CD4-positive, alpha-beta memory T cell (primary cell): ENCODE measurements around the gene AKT1. TPM values are rescaled to one million over a fixed set of nuclear protein-coding genes. Genes with fewer than 3 reads are reported as not detected.

Experiments used
- CTCF ChIA-PET: fragments of 350-600 bp; sonication (Branson Sonifier 250); formaldehyde crosslinking; loops from one replicate; lab custom pipeline; 2021; ENCODE audit warnings: inconsistent platforms; ENCODE audit not compliant: partially characterized antibody; lab: Charles Lee
- POLR2A ChIA-PET: fragments of 350-600 bp; sonication (Branson Sonifier 250); formaldehyde crosslinking; loops from one replicate; lab custom pipeline; 2021; ENCODE audit not compliant: partially characterized antibody; lab: Charles Lee
- DNase-seq, 5 donors: peaks; one replicate each; pipeline versions ENCODE4 v3.0.0 to v3.0.0-alpha.2; 2020 to 2022; ENCODE audit warnings: mixed read lengths in 1 of 5
- H3K27ac ChIP-seq: one replicate; pipeline ENCODE4 v1.7.0; 2013; ENCODE audit warnings: low read depth, low read length
- H3K27me3 ChIP-seq: 2 replicates; pipeline ENCODE4 v1.7.0; 2013; ENCODE audit warnings: mild to moderate bottlenecking, low read length, moderate library complexity; ENCODE audit not compliant: insufficient read depth
- H3K36me3 ChIP-seq: 2 replicates; pipeline ENCODE4 v1.7.0; 2013; ENCODE audit warnings: mild to moderate bottlenecking, low read length, moderate library complexity; ENCODE audit not compliant: insufficient read depth
- H3K4me1 ChIP-seq: 2 replicates; pipeline ENCODE4 v1.7.0; 2013; ENCODE audit warnings: mild to moderate bottlenecking, low read length, moderate library complexity; ENCODE audit not compliant: insufficient read depth
- H3K4me3 ChIP-seq, 2 donors: one replicate each; pipeline ENCODE4 v1.7.0; 2013; ENCODE audit warnings: low read length in 2 of 2, mild to moderate bottlenecking in 1 of 2
- H3K9me3 ChIP-seq, 2 donors: one replicate each; pipeline ENCODE4 v1.7.0; 2013; ENCODE audit warnings: low read length in 2 of 2, control low read depth in 1 of 2; ENCODE audit not compliant: control insufficient read depth in 1 of 2
- H3K27ac Mint-ChIP-seq, 7 donors: one replicate each; pipeline ENCODE4 v1.8.0; 2020 to 2021; ENCODE audit warnings: mixed read lengths in 7 of 7, mild to moderate bottlenecking in 6 of 7, inconsistent platforms in 3 of 7, moderate library complexity in 3 of 7
- H3K27me3 Mint-ChIP-seq, 2 donors: one replicate each; pipeline ENCODE4 v1.8.0; 2020 to 2021; ENCODE audit warnings: mixed read lengths in 2 of 2
- H3K36me3 Mint-ChIP-seq, 2 donors: one replicate each; pipeline ENCODE4 v1.8.0; 2020 to 2021; ENCODE audit warnings: mixed read lengths in 2 of 2, inconsistent platforms in 1 of 2, mild to moderate bottlenecking in 1 of 2
- H3K4me1 Mint-ChIP-seq, 4 donors: one replicate each; pipeline ENCODE4 v1.8.0; 2020 to 2021; ENCODE audit warnings: mixed read lengths in 4 of 4, mild to moderate bottlenecking in 1 of 4
- H3K4me3 Mint-ChIP-seq, 8 donors: one replicate each; pipeline ENCODE4 v1.8.0; 2020 to 2021; ENCODE audit warnings: mixed read lengths in 8 of 8, mild to moderate bottlenecking in 7 of 8, moderate library complexity in 6 of 8, inconsistent platforms in 3 of 8
- H3K9me3 Mint-ChIP-seq, 8 donors: one replicate each; pipeline ENCODE4 v1.8.0; 2020 to 2021; ENCODE audit warnings: mixed read lengths in 8 of 8, mild to moderate bottlenecking in 5 of 8, inconsistent platforms in 3 of 8, moderate library complexity in 1 of 8
- intact Hi-C: fragments of 100-400 bp; cut with micrococcal nuclease; formaldehyde crosslinking; loops from one replicate; pipeline ENCODE4 v1.15.1; 2023
- polyA plus RNA-seq, 2 donors: library from polyadenylated mRNA; unstranded; fragments of 300-500 nt; fragmentation: Illumina TruSeq; gene quantifications; one replicate each; pipeline ENCODE4 v1.2.3, GENCODE V29; 2021
- total RNA-seq, 2 experiments: library from RNA; stranded (reverse); gene quantifications; one replicate each; pipeline ENCODE4 v1.2.3, GENCODE V29; 2021

AKT1 gene
- total and polyA plus RNA-seq, 4 experiments from 2014 or later = 5.3 to 90.5 (median 56.1) TPM

DNA sequence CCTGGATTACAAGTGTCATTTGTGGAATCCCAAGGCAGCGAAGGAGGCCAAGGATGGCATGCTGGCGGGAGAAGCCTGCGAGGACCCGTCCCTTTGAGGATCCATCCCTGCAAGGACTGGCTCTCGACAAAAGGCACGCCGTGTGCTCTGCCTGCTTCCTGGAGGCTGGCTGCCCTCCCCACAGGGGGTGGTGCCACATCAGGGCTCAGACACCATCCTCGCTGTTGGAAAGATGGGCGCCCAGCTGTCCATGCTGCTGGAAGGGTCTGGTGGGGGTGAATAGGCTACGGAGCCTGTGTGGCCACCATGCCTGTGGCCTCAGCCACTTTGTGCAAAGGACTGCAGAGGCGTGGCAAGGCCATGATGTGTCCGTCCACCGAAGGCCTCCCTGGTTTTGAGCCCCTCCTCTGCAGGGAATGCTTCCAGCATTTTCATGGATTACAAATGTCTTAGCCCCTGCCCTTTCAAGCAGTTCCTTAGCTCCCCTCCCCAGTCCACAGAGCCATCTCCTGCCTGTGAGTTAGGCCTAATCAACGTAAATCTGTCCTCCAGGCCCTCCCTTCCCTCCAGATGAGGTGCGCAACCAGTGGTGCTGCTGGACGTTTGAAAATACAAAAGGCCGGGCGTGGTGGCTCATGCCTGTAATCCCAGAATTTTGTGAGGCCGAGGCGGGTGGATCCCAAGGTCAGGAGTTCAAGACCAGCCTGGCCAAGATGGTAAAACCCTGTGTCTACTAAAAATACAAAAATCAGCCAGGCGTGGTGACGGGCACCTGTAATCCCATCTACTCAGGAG is 27.5 kb upstream of the AKT1 start:
- H3K9me3 Mint-ChIP-seq = peaks cover 0 to 5% (median 0%) of the 10 kb centered on the region in 8 donors
- no peak overlapping the region for H3K27ac Mint-ChIP-seq
- CTCF ChIA-PET = no interaction called here
- peaks cover 20% of the 10 kb centered on the region for H3K4me1 ChIP-seq
- no peak overlapping the region for H3K4me3 ChIP-seq
- H3K27ac ChIP-seq = no peak overlapping the region
- no peaks in the 10 kb centered on the region for H3K36me3 ChIP-seq
- DNase-seq = no peak
- H3K4me3 Mint-ChIP-seq = no peak overlapping the region
- H3K4me1 Mint-ChIP-seq = peaks cover 14 to 35% (median 24%) of the 10 kb centered on the region in 4 donors
- intact Hi-C loops = no loop called here
- H3K27me3 ChIP-seq = no peaks in the 10 kb centered on the region
- H3K9me3 ChIP-seq = no peaks in the 10 kb centered on the region
- H3K27me3 Mint-ChIP-seq = peaks cover 2 to 7% of the 10 kb centered on the region in 2 donors
- POLR2A ChIA-PET = interaction anchor here (1.1 kb wide), 1 partner anchor 22 kb away, joined by 3 read pairs; the partner anchor contains the start of gene ZBTB42
- peaks cover 0 to 3% of the 10 kb centered on the region in 2 donors for H3K36me3 Mint-ChIP-seq

DNA sequence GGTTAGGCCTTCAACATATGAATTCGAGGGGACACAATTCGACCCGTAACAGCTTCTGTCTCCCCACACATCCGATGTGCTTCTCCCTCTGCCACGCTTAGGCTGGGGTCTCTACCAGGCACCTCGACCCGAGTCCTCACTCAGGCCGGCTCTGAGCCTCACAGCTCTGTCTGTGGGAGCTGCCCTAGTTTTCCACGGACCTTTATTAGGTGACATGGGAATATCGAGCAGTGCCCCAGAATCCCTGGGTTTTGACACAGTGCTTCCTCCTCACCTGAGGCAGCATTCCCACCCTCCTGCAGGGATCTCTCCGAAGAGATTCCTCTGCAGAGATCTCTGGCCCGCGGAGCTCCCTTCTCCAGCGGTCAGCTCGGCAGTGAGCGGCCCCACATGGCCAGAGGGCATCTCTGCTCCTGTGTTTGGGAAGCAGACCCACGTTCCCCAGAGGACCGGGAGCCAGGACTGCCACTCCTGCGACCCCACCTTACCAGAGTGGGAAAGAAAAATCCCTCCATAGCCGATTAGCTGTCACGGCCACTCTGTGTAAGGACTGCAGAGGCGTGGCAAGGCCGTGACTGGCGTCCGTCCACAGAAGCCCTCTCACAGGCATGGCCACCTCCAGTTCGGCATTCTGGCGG is 26.5 kb upstream of the AKT1 start:
- Mint-ChIP-seq H3K36me3 (peaks cover 0 to 3% of the 10 kb centered on the region in 2 donors), H3K4me1 (peaks cover 13 to 28% (median 18%) of the 10 kb centered on the region in 4 donors), H3K4me3 (no peak overlapping the region), H3K27ac (no peak overlapping the region), H3K9me3 (peaks cover 0 to 5% (median 0%) of the 10 kb centered on the region in 8 donors), H3K27me3 (peaks cover 2 to 6% of the 10 kb centered on the region in 2 donors)
- Histone ChIP-seq H3K4me1 (peaks cover 12% of the 10 kb centered on the region), H3K9me3 (no peaks in the 10 kb centered on the region), H3K4me3 (no peak overlapping the region), H3K27me3 (no peaks in the 10 kb centered on the region), H3K27ac (no peak overlapping the region), H3K36me3 (no peaks in the 10 kb centered on the region)
- DNase-seq = no peak
- ChIA-PET CTCF (interaction anchor here (1.1 to 1.7 kb wide), 3 partner anchors 22 to 53 kb away, joined by 3 to 5 read pairs (median 4); partner anchors contain the start of gene ZBTB42), POLR2A (interaction anchor here (1.0 to 1.1 kb wide), 2 partner anchors 21 to 69 kb away, joined by 3 read pairs; partner anchors contain the start of genes SIVA1 and ZBTB42)
- intact Hi-C loops = no loop called here

DNA sequence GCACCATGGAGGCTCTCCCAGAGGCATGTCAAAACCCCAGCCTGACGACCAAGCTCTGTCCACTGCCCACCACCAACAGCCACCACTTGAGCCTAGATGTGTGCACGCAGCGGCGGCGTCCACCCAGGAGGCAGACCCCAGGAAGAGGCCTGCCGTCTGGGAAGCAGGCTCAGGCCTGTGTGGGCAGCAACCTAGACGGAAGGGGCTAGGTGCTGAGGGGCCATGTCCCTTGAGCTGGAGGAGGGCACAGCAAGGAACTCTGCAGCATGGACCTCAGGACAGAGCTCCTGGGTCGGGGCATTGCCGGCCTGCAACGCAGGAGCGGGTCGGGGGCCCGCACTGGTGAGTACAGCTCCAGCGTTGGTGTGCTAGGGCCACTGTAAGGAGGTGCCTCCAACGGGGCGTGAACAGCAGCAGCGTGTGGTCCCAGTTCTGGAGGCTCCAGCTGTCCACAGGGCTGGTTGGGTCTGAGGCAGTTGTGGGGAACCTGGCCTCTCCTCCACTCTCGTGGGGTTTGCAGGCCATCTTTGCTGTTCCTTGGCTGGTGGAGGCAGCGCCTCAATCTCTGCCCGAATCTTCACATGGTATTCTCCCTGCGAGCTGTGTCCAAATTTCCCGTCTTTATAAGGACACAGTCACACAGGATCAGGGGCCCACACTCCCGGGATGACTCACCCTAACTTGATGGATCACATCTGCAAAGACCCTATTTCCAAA is 25.8 kb upstream of the AKT1 start:
- Mint-ChIP-seq H3K4me1 (peaks cover 15 to 32% (median 21%) of the 10 kb centered on the region in 4 donors), H3K27me3 (peaks cover 2 to 5% of the 10 kb centered on the region in 2 donors), H3K36me3 (peaks cover 0 to 3% of the 10 kb centered on the region in 2 donors), H3K27ac (no peak overlapping the region), H3K9me3 (peaks cover 0 to 5% (median 0%) of the 10 kb centered on the region in 8 donors), H3K4me3 (no peak overlapping the region)
- Histone ChIP-seq H3K9me3 (no peaks in the 10 kb centered on the region), H3K4me1 (peaks cover 16% of the 10 kb centered on the region), H3K4me3 (no peak overlapping the region), H3K27ac (no peak overlapping the region), H3K36me3 (no peaks in the 10 kb centered on the region), H3K27me3 (no peaks in the 10 kb centered on the region)
- intact Hi-C loops = no loop called here
- CTCF ChIA-PET = interaction anchor here (0.7 to 1.7 kb wide), 4 partner anchors 21 to 69 kb away, joined by 3 to 5 read pairs (median 4); partner anchors contain the start of genes SIVA1 and ZBTB42
- POLR2A ChIA-PET = interaction anchor here (0.6 to 1.0 kb wide), 3 partner anchors 51 to 128 kb away, joined by 3 read pairs; partner anchors contain the start of gene SIVA1
- DNase-seq = no peak

DNA sequence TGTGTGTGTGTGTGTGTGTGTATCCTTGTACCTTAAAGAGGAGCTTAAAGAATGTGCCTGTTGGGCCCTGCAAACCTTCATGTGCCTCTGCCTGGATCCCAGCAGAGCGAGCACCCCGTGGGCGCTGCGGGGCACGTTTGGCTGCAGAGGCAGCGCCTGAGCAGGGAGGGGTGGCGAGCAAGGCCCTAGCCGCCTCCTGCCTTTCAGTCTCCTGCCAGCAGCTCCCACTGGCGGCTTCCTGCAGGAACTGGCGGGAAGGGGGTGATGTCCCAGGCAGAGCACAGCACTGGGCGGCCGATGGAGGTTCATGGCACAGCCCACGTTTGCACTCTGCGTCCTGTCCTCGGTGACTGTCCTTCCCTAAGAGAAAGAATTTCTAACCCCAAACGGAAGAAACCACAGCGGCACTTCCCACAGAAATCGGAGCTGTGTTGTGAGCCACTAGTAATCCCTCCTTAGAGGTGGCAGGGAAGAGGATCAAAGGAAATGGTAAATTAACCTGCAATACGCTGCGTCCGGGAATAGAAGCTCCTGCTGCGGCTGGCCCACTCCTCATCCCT is 25.2 kb upstream of the AKT1 start:
- intact Hi-C loops = no loop called here
- peaks cover 14 to 27% (median 21%) of the 10 kb centered on the region in 4 donors for H3K4me1 Mint-ChIP-seq
- H3K4me3 ChIP-seq = no peak overlapping the region
- DNase-seq = no peak
- no peaks in the 10 kb centered on the region for H3K27me3 ChIP-seq
- no peak overlapping the region for H3K27ac ChIP-seq
- CTCF ChIA-PET = interaction anchor here (0.7 to 1.7 kb wide), 4 partner anchors 21 to 68 kb away, joined by 3 to 6 read pairs (median 4); partner anchors contain the start of genes SIVA1 and ZBTB42
- POLR2A ChIA-PET = interaction anchor here (0.6 to 1.0 kb wide), 2 partner anchors 50 to 127 kb away, joined by 3 read pairs; no protein-coding TSS in a partner anchor
- H3K36me3 ChIP-seq = no peaks in the 10 kb centered on the region
- H3K36me3 Mint-ChIP-seq = peaks cover 0 to 2% of the 10 kb centered on the region in 2 donors
- H3K27me3 Mint-ChIP-seq = peaks cover 2 to 5% of the 10 kb centered on the region in 2 donors
- peak overlapping the region in 1 of 7 donors; percentile 57 for H3K27ac Mint-ChIP-seq
- H3K4me3 Mint-ChIP-seq = no peak overlapping the region
- peaks cover 15% of the 10 kb centered on the region for H3K4me1 ChIP-seq
- no peaks in the 10 kb centered on the region for H3K9me3 ChIP-seq
- H3K9me3 Mint-ChIP-seq = peaks cover 0 to 5% (median 0%) of the 10 kb centered on the region in 8 donors

DNA sequence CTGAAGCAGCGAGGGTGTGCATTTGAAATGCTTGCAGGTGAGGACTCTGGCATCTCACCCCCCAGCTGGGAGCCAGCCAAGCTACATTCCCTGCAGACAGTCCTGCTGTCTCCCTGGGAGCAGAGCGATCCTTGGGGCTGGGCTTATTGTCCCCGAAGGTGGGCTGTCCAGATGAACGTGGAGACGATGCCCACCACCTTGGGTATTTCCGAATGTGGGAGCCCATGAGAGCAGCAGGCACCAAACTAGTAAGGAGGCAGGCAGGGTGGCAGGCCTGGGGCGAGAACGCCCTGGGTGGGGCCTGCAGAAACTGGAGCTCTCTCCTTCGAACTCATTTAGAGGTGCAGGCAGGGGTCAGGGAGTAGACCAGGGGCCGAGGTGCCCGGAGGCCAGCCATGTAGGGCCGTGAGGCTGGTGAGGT is 23.8 kb upstream of the AKT1 start:
- H3K27me3 Mint-ChIP-seq = peaks cover 0 to under 1% of the 10 kb centered on the region in 2 donors
- ChIA-PET POLR2A (interaction anchor here (0.7 to 2.5 kb wide), 3 partner anchors 19 to 51 kb away, joined by 3 to 12 read pairs (median 7); partner anchors contain the start of gene ZBTB42), CTCF (no interaction called here)
- H3K36me3 ChIP-seq = no peaks in the 10 kb centered on the region
- no peak overlapping the region for H3K27ac ChIP-seq
- H3K4me1 ChIP-seq = peaks cover 21% of the 10 kb centered on the region
- no peaks in the 10 kb centered on the region for H3K9me3 ChIP-seq
- peaks cover 0 to under 1% (median 0%) of the 10 kb centered on the region in 8 donors for H3K9me3 Mint-ChIP-seq
- DNase-seq = no peak
- no peak overlapping the region for H3K4me3 ChIP-seq
- no peak overlapping the region for H3K27ac Mint-ChIP-seq
- intact Hi-C loops = no loop called here
- H3K4me3 Mint-ChIP-seq = no peak overlapping the region
- H3K4me1 Mint-ChIP-seq = peaks cover 6 to 25% (median 12%) of the 10 kb centered on the region in 4 donors
- no peaks in the 10 kb centered on the region for H3K36me3 Mint-ChIP-seq
- H3K27me3 ChIP-seq = no peaks in the 10 kb centered on the region

DNA sequence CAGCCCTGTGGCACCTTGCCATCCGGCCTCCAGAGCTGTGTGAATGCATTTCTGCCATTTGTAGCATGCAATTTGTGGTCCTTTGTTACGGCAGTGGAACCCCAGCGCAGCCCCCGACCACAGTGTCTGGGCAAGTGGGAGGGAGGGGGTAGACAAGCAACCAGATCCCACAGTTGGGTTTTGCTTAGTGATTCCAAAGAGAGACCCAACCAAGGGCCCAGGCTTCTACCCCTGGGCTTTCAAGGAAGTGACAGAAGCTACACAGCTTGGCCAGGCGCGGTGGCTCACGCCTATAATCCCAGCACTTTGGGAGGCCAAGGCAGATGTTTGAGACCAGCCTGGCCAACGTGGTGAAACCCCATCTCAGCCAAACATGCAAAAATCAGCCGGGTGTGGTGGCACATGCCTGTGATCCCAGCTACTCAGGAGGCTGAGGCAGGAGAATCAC is 23.2 kb upstream of the AKT1 start:
- CTCF ChIA-PET = no interaction called here

More for the DNA sequence above, 23.2 kb upstream of the AKT1 start:
- Mint-ChIP-seq H3K36me3 (no peaks in the 10 kb centered on the region), H3K4me1 (peaks cover 8 to 30% (median 15%) of the 10 kb centered on the region in 4 donors), H3K27ac (no peak overlapping the region), H3K4me3 (no peak overlapping the region), H3K27me3 (no peaks in the 10 kb centered on the region), H3K9me3 (no peaks in the 10 kb centered on the region)
- H3K27me3 ChIP-seq = no peaks in the 10 kb centered on the region
- H3K4me1 ChIP-seq = peaks cover 27% of the 10 kb centered on the region
- no peaks in the 10 kb centered on the region for H3K36me3 ChIP-seq
- POLR2A ChIA-PET = interaction anchor here (0.7 to 2.5 kb wide), 4 partner anchors 18 to 50 kb away, joined by 3 to 12 read pairs (median 5); partner anchors contain the start of gene ZBTB42
- H3K4me3 ChIP-seq = no peak overlapping the region
- no peaks in the 10 kb centered on the region for H3K9me3 ChIP-seq
- intact Hi-C loops = no loop called here
- no peak for DNase-seq
- no peak overlapping the region for H3K27ac ChIP-seq
